ENCODE measurements around the gene EGFL8. TPM values are rescaled to one million over a fixed set of nuclear protein-coding genes. Genes with fewer than 3 reads are reported as not detected.

Gene EGFL8
- total and polyA plus RNA-seq, 2 of the 8 experiments (the other 6 are each of a cell fraction or from before 2014, with no cell fraction given), result 5.0 to 9.2 TPM

- TF ChIP-seq CHD7 (IDR thresholded peaks at IDR 0.05; ENCODE audit: insufficient replicate concordance, low read length) (no peak), BACH1 (IDR thresholded peaks at IDR 0.05; ENCODE audit: low read length) (no peak), TCF12 (IDR thresholded peaks at IDR 0.05; ENCODE audit: low read depth, low read length) (no peak), ASH2L (IDR thresholded peaks at IDR 0.05; ENCODE audit: low read length) (no peak), JUND (IDR thresholded peaks at IDR 0.05; ENCODE audit: low read length) (no peak), TAF7 (optimal IDR thresholded peaks at IDR 0.05; ENCODE audit: borderline replicate concordance, low read depth, low read length) (no peak), POU5F1 (IDR thresholded peaks at IDR 0.05; ENCODE audit: low read depth, low read length) (no peak), GABPA (IDR thresholded peaks at IDR 0.05; ENCODE audit: borderline replicate concordance, insufficient read depth, low read length) (no peak), RNF2 (IDR thresholded peaks at IDR 0.05; ENCODE audit: borderline replicate concordance, low read depth, low read length, missing control alignments, poor library complexity, severe bottlenecking) (no peak), SP4 (IDR thresholded peaks at IDR 0.05; ENCODE audit: low read length) (no peak)
These were observed 30.6 kb upstream of the EGFL8 start (continued) for GRCh38 chr6:32133786-32134185.

All from H1 (cell line).